H1 (cell line): Measurements from ENCODE around the gene ABCC9. TPM values are rescaled to one million over a fixed set of nuclear protein-coding genes. Genes with fewer than 3 reads are reported as not detected.

Source experiments
- PHF8 ChIP-seq: fragments of 200-600 bp; sonication (generic); conservative IDR thresholded peaks from 2 replicates; pipeline ENCODE4 v1.7.1; 2012; ENCODE audit warnings: low read depth, mild to moderate bottlenecking, inconsistent platforms, low read length, moderate library complexity
- RBBP5 ChIP-seq: IDR thresholded peaks from 2 replicates; pipeline ENCODE4 v1.7.1; 2012; ENCODE audit warnings: low read depth, mild to moderate bottlenecking, inconsistent platforms, low read length, moderate library complexity, borderline replicate concordance
- RXRA ChIP-seq: IDR thresholded peaks from 2 replicates; pipeline ENCODE4 v1.6.1; 2011; ENCODE audit warnings: low read depth, mild to moderate bottlenecking, low read length, moderate library complexity; ENCODE audit not compliant: insufficient read depth
- SP2 ChIP-seq: IDR thresholded peaks from 2 replicates; pipeline ENCODE4 v1.6.1; 2012; ENCODE audit warnings: mild to moderate bottlenecking, low read length, inconsistent platforms
- polyA plus RNA-seq, 7 experiments: library from polyadenylated mRNA; depleted of rRNA in 3 of 7; stranded (reverse) in 5 of 7; unstranded in 2 of 7; fragments of >200 nt in 5 of 7; fragments of 200-250 nt in 2 of 7; gene quantifications; 1 replicate in 5 of 7; 2 replicates in 1 of 7; 4 replicates in 1 of 7; pipeline versions ENCODE4 v1.2.1 to v1.2.3, GENCODE V29; 2011 to 2013; ENCODE audit warnings: missing spikeins in 2 of 7, mixed read lengths in 2 of 7
- total RNA-seq: library from RNA; stranded (reverse); fragmentation: NEBNext Ultra II Directional; extraction: Animal tissue kit (Norgen Biotek cat#: 25700); gene quantifications from 2 replicates; pipeline ENCODE4 v1.2.1, GENCODE V29; 2021
- TF ChIP-seq, protein P1 (sequence below): fragments of 300-600 bp; sonication (generic); IDR thresholded peaks from 2 replicates; pipeline ENCODE4 v1.7.1; 2012; ENCODE audit warnings: low read length, moderate library complexity, mild to moderate bottlenecking, inconsistent platforms; ENCODE audit not compliant: insufficient replicate concordance

The ABCC9 gene
- total and polyA plus RNA-seq, 2 of the 8 experiments (the other 6 are each of a cell fraction or from before 2014, with no cell fraction given), result under 0.01 TPM; not detected in 1

- TF ChIP-seq, protein P1, sequence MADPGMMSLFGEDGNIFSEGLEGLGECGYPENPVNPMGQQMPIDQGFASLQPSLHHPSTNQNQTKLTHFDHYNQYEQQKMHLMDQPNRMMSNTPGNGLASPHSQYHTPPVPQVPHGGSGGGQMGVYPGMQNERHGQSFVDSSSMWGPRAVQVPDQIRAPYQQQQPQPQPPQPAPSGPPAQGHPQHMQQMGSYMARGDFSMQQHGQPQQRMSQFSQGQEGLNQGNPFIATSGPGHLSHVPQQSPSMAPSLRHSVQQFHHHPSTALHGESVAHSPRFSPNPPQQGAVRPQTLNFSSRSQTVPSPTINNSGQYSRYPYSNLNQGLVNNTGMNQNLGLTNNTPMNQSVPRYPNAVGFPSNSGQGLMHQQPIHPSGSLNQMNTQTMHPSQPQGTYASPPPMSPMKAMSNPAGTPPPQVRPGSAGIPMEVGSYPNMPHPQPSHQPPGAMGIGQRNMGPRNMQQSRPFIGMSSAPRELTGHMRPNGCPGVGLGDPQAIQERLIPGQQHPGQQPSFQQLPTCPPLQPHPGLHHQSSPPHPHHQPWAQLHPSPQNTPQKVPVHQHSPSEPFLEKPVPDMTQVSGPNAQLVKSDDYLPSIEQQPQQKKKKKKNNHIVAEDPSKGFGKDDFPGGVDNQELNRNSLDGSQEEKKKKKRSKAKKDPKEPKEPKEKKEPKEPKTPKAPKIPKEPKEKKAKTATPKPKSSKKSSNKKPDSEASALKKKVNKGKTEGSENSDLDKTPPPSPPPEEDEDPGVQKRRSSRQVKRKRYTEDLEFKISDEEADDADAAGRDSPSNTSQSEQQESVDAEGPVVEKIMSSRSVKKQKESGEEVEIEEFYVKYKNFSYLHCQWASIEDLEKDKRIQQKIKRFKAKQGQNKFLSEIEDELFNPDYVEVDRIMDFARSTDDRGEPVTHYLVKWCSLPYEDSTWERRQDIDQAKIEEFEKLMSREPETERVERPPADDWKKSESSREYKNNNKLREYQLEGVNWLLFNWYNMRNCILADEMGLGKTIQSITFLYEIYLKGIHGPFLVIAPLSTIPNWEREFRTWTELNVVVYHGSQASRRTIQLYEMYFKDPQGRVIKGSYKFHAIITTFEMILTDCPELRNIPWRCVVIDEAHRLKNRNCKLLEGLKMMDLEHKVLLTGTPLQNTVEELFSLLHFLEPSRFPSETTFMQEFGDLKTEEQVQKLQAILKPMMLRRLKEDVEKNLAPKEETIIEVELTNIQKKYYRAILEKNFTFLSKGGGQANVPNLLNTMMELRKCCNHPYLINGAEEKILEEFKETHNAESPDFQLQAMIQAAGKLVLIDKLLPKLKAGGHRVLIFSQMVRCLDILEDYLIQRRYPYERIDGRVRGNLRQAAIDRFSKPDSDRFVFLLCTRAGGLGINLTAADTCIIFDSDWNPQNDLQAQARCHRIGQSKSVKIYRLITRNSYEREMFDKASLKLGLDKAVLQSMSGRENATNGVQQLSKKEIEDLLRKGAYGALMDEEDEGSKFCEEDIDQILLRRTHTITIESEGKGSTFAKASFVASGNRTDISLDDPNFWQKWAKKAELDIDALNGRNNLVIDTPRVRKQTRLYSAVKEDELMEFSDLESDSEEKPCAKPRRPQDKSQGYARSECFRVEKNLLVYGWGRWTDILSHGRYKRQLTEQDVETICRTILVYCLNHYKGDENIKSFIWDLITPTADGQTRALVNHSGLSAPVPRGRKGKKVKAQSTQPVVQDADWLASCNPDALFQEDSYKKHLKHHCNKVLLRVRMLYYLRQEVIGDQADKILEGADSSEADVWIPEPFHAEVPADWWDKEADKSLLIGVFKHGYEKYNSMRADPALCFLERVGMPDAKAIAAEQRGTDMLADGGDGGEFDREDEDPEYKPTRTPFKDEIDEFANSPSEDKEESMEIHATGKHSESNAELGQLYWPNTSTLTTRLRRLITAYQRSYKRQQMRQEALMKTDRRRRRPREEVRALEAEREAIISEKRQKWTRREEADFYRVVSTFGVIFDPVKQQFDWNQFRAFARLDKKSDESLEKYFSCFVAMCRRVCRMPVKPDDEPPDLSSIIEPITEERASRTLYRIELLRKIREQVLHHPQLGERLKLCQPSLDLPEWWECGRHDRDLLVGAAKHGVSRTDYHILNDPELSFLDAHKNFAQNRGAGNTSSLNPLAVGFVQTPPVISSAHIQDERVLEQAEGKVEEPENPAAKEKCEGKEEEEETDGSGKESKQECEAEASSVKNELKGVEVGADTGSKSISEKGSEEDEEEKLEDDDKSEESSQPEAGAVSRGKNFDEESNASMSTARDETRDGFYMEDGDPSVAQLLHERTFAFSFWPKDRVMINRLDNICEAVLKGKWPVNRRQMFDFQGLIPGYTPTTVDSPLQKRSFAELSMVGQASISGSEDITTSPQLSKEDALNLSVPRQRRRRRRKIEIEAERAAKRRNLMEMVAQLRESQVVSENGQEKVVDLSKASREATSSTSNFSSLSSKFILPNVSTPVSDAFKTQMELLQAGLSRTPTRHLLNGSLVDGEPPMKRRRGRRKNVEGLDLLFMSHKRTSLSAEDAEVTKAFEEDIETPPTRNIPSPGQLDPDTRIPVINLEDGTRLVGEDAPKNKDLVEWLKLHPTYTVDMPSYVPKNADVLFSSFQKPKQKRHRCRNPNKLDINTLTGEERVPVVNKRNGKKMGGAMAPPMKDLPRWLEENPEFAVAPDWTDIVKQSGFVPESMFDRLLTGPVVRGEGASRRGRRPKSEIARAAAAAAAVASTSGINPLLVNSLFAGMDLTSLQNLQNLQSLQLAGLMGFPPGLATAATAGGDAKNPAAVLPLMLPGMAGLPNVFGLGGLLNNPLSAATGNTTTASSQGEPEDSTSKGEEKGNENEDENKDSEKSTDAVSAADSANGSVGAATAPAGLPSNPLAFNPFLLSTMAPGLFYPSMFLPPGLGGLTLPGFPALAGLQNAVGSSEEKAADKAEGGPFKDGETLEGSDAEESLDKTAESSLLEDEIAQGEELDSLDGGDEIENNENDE, result no peak
- TF ChIP-seq SP2, result no peak
- TF ChIP-seq RXRA, result no peak
- TF ChIP-seq PHF8, result no peak
- no peak for TF ChIP-seq RBBP5
- TF ChIP-seq, all 59 proteins: peak for 0
Observed at GRCh38 chr12:21946983-21947382, 5.8 kb upstream of the ABCC9 start (continued).
